ENCODE results near the gene MS4A18. TPM values are rescaled to one million over a fixed set of nuclear protein-coding genes. Genes with fewer than 3 reads are reported as not detected.

MS4A18 gene
- total and polyA plus RNA-seq, 4 donors, result not detected

DNA sequence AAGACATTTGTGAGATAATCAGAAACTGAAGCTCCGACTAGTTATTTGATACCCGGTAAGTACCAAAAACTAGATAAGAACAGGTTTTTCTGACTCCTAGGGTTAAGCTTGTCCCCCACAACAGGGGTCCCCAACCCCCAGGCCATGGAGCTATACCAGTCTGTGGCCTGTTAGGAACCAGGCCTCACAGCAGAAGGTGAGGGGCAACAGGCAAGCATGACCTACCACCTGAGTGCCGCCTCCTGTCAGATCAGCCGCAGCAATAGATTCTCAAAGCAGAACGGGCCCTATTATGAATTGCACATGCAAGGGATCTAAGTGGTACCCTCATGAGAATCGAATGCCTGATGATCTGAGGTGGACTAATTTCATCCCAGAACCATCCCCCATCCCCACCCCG is 59.4 kb downstream of the MS4A18 start:
- intact Hi-C loops (cut with DNase I), result no loop called here
- peak in 1 of 2 donors; percentile 57 for DNase-seq
- Histone ChIP-seq H3K9me3 (ENCODE audit: control insufficient read depth, low read length) (no peaks in the 10 kb centered on the region), H3K36me3 (ENCODE audit: control insufficient read depth in 1 of 2, insufficient read depth in 2 of 2, low read length in 1 of 2) (no peaks in the 10 kb centered on the region), H3K27me3 (ENCODE audit: control insufficient read depth in 1 of 2, insufficient read depth in 2 of 2, low read length in 1 of 2) (no peaks in the 10 kb centered on the region), H3K4me3 (ENCODE audit: low read length in 2 of 2) (no peak overlapping the region), H3K27ac (ENCODE audit: low read depth in 1 of 2, low read length in 2 of 2) (no peak overlapping the region), H3K4me1 (ENCODE audit: control insufficient read depth in 1 of 2, insufficient read depth in 2 of 2, low read length in 2 of 2) (no peaks in the 10 kb centered on the region)
- WGBS, 2 donors, result 96% methylated on average over 7 of the region's 7 CpGs
- ATAC-seq (ENCODE audit: low FRiP score), result no peak

DNA sequence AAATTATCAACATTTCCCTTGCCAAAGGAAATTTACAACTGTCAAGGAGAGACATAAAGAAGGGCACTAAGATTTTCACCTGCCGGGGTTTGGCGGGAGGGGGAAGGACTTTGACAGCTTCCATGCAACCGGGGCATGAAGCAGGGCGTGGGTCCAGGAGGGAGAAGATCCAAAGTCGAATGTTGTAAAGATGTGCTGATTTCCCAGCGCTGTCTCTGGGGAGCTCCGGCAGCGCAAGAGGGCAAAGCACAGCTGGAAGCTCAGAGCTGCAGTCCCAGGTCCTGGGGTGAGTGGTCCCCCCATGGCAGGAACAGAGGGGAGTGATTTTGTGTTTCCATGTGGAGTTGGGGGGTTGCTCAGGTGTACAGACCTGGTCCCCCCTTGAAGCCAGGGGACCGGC is 60.6 kb downstream of the MS4A18 start, which contains the start of gene MS4A10:
Gene MS4A10, plus strand, starts transcription at position 198 of the 400 bp plus-strand sequence. CDS start 5,003 bp downstream, outside the sequence.
- 65 to 76% methylated on average over 9 of the region's 9 CpGs for WGBS, 2 donors
- intact Hi-C loops (cut with DNase I), result no loop called here
- peak in 1 of 2 donors; percentile 53 for DNase-seq

DNA sequence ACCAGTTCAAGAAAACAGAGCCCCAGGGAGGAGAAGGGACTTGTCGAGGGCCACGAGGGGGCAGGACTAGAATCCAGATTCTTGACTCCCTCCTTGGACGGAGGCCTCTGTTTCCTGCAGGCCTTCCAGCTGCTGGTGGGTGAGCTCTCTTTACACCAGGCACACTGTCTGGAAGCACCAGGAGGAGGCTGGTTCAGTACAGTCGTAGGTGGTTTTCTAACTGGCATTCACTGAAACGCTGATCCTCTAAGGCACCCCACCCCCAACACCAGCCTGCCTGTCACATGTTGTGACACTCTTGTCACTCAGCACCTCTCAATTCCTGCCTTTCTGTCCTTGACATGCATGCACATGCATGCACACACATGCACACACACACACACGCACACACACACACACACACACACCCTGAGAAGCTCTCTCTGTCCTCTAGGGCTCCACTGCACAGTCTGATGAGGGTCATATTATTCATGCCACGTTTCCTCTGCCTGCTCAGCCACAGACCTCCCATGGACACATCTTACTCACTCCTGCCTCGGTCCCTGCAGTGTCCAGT is 61.4 kb downstream of the MS4A18 start:
- H3K4me3 ChIP-seq (ENCODE audit: low read length in 2 of 2), result no peak overlapping the region
- DNase-seq (peak in 1 of 2 donors; percentile 50), ATAC-seq (ENCODE audit: low FRiP score) (no peak)
- no peaks in the 10 kb centered on the region for H3K27me3 ChIP-seq (ENCODE audit: control insufficient read depth in 1 of 2, insufficient read depth in 2 of 2, low read length in 1 of 2)
- H3K4me1 ChIP-seq (ENCODE audit: control insufficient read depth in 1 of 2, insufficient read depth in 2 of 2, low read length in 2 of 2), result no peaks in the 10 kb centered on the region
- H3K27ac ChIP-seq (ENCODE audit: low read depth in 1 of 2, low read length in 2 of 2), result no peak overlapping the region
- WGBS, 2 donors, result 61 to 66% methylated on average over 8 of the region's 8 CpGs
- intact Hi-C loops (cut with DNase I), result no loop called here
- H3K9me3 ChIP-seq (ENCODE audit: control insufficient read depth, low read length), result no peaks in the 10 kb centered on the region
- no peaks in the 10 kb centered on the region for H3K36me3 ChIP-seq (ENCODE audit: control insufficient read depth in 1 of 2, insufficient read depth in 2 of 2, low read length in 1 of 2)

More for the DNA sequence above, 60.6 kb downstream of the MS4A18 start, which contains the start of gene MS4A10:
- H3K27me3 ChIP-seq (ENCODE audit: control insufficient read depth in 1 of 2, insufficient read depth in 2 of 2, low read length in 1 of 2), result no peaks in the 10 kb centered on the region
- no peak within 1 kb of the TSS for H3K27ac ChIP-seq (ENCODE audit: low read depth in 1 of 2, low read length in 2 of 2)
- H3K36me3 ChIP-seq (ENCODE audit: control insufficient read depth in 1 of 2, insufficient read depth in 2 of 2, low read length in 1 of 2), result no peaks in the 10 kb centered on the region
- H3K4me1 ChIP-seq (ENCODE audit: control insufficient read depth in 1 of 2, insufficient read depth in 2 of 2, low read length in 2 of 2), result no peaks in the 10 kb centered on the region
- ATAC-seq (ENCODE audit: low FRiP score), result no peak
- H3K9me3 ChIP-seq (ENCODE audit: control insufficient read depth, low read length), result no peaks in the 10 kb centered on the region
- no peak within 1 kb of the TSS for H3K4me3 ChIP-seq (ENCODE audit: low read length in 2 of 2)

DNA sequence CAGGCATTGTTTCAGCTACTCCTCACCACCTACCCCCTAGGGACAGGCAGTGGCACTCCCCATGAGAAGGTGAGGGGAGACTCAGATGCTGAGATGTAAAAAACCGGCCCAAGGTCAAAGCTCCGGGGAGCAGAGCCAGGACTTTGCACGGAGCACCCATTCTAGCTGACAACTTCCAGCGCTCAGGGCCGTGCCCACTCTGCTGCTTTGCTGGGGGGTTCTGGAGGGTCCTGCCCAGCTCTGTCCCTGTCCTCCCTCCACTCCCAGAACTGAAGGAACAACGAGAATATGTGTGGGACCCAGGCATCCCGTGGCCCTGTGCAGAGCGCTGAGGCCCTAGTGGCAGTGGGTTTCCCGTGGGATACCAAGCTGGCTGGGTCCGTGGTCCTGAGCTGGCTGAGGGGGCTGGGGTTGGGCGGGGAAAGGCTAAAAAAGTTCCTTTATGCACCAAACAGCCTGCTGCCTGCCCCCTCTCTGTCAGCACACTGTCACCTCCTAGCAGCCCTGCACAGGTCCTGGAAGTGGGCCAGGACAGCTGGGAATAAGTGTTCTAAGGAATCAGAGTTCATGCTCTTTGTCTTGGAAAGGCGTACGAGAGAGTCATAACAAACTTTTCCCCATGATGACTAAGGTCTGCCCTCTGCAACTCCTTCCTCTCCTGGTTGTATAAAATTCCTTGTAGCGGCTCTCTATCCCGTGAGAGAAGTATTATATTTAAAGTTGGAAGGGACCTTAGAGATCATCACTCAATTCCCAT is 62.5 kb downstream of the MS4A18 start:
- intact Hi-C loops (cut with DNase I), result no loop called here
- Histone ChIP-seq H3K4me3 (ENCODE audit: low read length in 2 of 2) (no peak overlapping the region), H3K4me1 (ENCODE audit: control insufficient read depth in 1 of 2, insufficient read depth in 2 of 2, low read length in 2 of 2) (no peaks in the 10 kb centered on the region), H3K36me3 (ENCODE audit: control insufficient read depth in 1 of 2, insufficient read depth in 2 of 2, low read length in 1 of 2) (no peaks in the 10 kb centered on the region), H3K9me3 (ENCODE audit: control insufficient read depth, low read length) (no peaks in the 10 kb centered on the region), H3K27ac (ENCODE audit: low read depth in 1 of 2, low read length in 2 of 2) (no peak overlapping the region), H3K27me3 (ENCODE audit: control insufficient read depth in 1 of 2, insufficient read depth in 2 of 2, low read length in 1 of 2) (no peaks in the 10 kb centered on the region)
- 14 to 21% methylated on average over 15 of the region's 15 CpGs for WGBS, 2 donors
- peak; percentile 75 to 86 for DNase-seq
- ATAC-seq (ENCODE audit: low FRiP score), result peak; percentile 30

DNA sequence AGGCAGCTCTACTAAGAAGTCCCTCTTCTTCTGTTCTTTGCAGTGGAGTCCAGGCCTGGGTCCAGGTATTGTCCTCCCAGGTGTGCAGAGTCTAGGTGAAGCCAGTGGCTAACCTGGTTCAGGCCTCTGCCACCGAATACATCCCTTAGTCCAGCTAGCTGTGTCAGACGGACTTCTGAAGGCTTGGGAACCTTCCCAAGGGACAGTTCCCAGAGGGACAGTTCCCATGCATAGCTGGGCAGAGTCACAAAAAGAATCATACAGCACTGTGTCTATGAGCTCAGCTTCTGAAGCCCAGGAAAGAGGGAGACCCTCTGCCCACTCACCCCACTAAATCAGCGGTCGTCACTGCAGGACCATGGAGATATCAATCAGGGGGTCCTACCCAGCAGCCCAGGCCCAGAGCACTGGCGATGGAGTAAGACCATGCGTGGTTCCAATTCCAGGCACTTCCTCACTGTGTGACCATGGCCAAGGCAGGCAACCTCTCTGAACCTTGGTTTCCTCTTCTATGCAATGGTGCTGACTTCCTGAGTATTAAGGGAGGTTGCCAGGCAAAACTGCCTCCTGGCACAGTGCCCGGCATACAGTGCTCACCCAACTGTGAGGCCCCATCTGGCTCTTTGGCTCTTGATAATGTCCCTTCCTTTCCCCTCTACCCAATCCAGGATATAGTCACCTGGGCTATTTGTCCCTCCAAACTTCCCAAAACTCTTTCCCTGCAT is 64.0 kb downstream of the MS4A18 start:
- Histone ChIP-seq H3K9me3 (ENCODE audit: control insufficient read depth, low read length) (no peaks in the 10 kb centered on the region), H3K27me3 (ENCODE audit: control insufficient read depth in 1 of 2, insufficient read depth in 2 of 2, low read length in 1 of 2) (no peaks in the 10 kb centered on the region), H3K4me3 (ENCODE audit: low read length in 2 of 2) (no peak overlapping the region), H3K4me1 (ENCODE audit: control insufficient read depth in 1 of 2, insufficient read depth in 2 of 2, low read length in 2 of 2) (no peaks in the 10 kb centered on the region), H3K27ac (ENCODE audit: low read depth in 1 of 2, low read length in 2 of 2) (no peak overlapping the region), H3K36me3 (ENCODE audit: control insufficient read depth in 1 of 2, insufficient read depth in 2 of 2, low read length in 1 of 2) (no peaks in the 10 kb centered on the region)
- DNase-seq, result no peak
- ATAC-seq (ENCODE audit: low FRiP score), result no peak
- WGBS, 2 donors, result 78 to 88% methylated on average over 7 of the region's 7 CpGs
- intact Hi-C loops (cut with DNase I), result no loop called here

DNA sequence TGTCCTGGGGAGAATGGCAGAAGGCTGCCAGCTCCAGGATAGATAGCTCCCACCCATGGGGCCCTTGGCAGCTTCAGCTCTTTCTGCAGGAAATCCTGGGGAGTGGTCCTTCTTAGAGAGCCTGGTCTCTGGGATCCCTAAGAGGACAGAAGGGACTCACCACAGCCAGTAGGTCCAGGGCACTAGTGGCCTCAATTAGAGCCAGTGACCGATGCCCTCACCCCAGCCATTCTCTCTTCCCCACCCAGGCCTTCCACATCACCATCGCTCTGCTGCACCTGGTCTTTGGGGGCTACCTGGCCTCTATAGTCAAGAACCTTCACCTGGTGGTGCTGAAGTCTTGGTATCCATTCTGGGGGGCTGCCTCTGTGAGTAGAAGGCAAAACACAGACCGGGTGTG is 66.2 kb downstream of the MS4A18 start:
- H3K4me1 ChIP-seq (ENCODE audit: control insufficient read depth in 1 of 2, insufficient read depth in 2 of 2, low read length in 2 of 2), result no peaks in the 10 kb centered on the region
- DNase-seq (no peak), ATAC-seq (ENCODE audit: low FRiP score) (no peak)
- H3K9me3 ChIP-seq (ENCODE audit: control insufficient read depth, low read length), result no peaks in the 10 kb centered on the region
- H3K27ac ChIP-seq (ENCODE audit: low read depth in 1 of 2, low read length in 2 of 2), result no peak overlapping the region
- intact Hi-C loops (cut with DNase I), result no loop called here
- H3K4me3 ChIP-seq (ENCODE audit: low read length in 2 of 2), result no peak overlapping the region
- H3K27me3 ChIP-seq (ENCODE audit: control insufficient read depth in 1 of 2, insufficient read depth in 2 of 2, low read length in 1 of 2), result no peaks in the 10 kb centered on the region
- no peaks in the 10 kb centered on the region for H3K36me3 ChIP-seq (ENCODE audit: control insufficient read depth in 1 of 2, insufficient read depth in 2 of 2, low read length in 1 of 2)
- 92 to 94% methylated on average over 3 of the region's 3 CpGs for WGBS, 2 donors

DNA sequence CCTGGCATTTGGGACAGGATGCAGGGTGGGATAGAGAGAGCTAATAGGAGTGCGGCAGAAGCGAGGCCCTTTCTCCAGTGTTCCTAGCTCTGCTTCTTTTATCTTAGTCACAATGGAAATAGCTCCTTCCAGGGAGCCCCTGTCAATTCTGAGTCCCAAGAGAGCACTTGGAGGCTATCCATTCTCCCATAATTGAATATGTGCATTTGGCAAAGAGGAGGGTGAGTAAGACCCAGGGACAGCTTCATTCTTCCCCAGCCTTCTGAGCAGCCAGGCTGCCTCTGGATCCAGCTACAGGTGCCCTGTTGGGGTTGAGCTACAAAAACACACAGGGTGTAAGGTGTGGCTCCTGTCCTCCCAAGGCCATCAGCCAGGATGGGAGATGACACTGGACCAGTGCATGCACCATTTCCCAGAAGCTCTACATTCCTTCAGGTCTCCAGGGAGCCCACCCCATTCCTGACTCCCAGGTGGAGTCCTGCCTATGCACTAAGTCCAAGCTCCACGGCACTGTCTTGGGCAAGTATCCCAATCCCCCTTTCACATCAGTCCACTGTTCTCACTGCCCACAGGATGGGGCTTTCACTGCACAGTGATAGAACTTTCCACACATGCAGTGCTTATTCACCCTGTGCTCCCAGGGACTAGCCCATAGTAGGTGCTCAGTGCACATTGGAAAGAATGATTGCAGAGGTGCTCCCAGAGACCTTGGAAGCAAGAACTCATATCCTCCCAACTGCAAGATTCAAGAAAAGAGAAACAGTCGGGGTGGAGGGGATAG is 66.8 kb downstream of the MS4A18 start:
- 87 to 89% methylated on average over 4 of the region's 4 CpGs for WGBS, 2 donors
- ATAC-seq (ENCODE audit: low FRiP score), result no peak

DNA sequence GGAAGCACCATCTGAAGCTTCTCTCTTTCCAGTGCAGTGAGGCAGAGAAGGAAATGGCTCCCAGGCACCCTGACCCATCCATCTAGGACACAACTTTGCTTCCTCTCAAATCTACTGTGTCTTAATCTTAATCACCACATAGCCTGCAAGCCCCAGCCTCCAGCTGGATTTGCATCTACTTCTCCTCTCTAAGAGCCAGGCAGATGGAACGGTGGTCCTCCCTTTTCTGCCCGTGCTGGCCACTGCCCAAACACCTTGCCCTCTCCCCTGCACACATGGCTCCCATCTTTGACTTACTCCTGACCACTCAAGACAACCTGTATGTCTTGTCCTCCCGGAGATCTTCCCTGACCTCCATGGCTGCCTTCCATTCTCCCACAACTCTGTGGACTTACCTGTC is 68.0 kb downstream of the MS4A18 start:
- H3K36me3 ChIP-seq (ENCODE audit: control insufficient read depth in 1 of 2, insufficient read depth in 2 of 2, low read length in 1 of 2), result no peaks in the 10 kb centered on the region
- no peaks in the 10 kb centered on the region for H3K9me3 ChIP-seq (ENCODE audit: control insufficient read depth, low read length)
- H3K4me3 ChIP-seq (ENCODE audit: low read length in 2 of 2), result no peak overlapping the region
- no peak overlapping the region for H3K27ac ChIP-seq (ENCODE audit: low read depth in 1 of 2, low read length in 2 of 2)
- no peaks in the 10 kb centered on the region for H3K4me1 ChIP-seq (ENCODE audit: control insufficient read depth in 1 of 2, insufficient read depth in 2 of 2, low read length in 2 of 2)
- DNase-seq (no peak), ATAC-seq (ENCODE audit: low FRiP score) (no peak)
- no peaks in the 10 kb centered on the region for H3K27me3 ChIP-seq (ENCODE audit: control insufficient read depth in 1 of 2, insufficient read depth in 2 of 2, low read length in 1 of 2)
- WGBS, 2 donors, result 86 to 91% methylated on average over 3 of the region's 3 CpGs
- intact Hi-C loops (cut with DNase I), result no loop called here

More for the DNA sequence above, 66.8 kb downstream of the MS4A18 start:
- intact Hi-C loops (cut with DNase I), result no loop called here
- DNase-seq, result no peak
- no peaks in the 10 kb centered on the region for H3K27me3 ChIP-seq (ENCODE audit: control insufficient read depth in 1 of 2, insufficient read depth in 2 of 2, low read length in 1 of 2)
- H3K4me3 ChIP-seq (ENCODE audit: low read length in 2 of 2), result no peak overlapping the region
- no peaks in the 10 kb centered on the region for H3K36me3 ChIP-seq (ENCODE audit: control insufficient read depth in 1 of 2, insufficient read depth in 2 of 2, low read length in 1 of 2)
- no peaks in the 10 kb centered on the region for H3K4me1 ChIP-seq (ENCODE audit: control insufficient read depth in 1 of 2, insufficient read depth in 2 of 2, low read length in 2 of 2)
- H3K9me3 ChIP-seq (ENCODE audit: control insufficient read depth, low read length), result no peaks in the 10 kb centered on the region
- H3K27ac ChIP-seq (ENCODE audit: low read depth in 1 of 2, low read length in 2 of 2), result no peak overlapping the region
